ENCODE results near the gene SYNE2. TPM values are rescaled to one million over a fixed set of nuclear protein-coding genes. Genes with fewer than 3 reads are reported as not detected.

Gene SYNE2
- total and polyA plus RNA-seq, 2 of the 8 experiments (the other 6 are each of a cell fraction or from before 2014, with no cell fraction given) = 32.6 to 46.1 TPM

- Histone ChIP-seq H2AK5ac (ENCODE audit: low read depth, low read length) (no peak overlapping the region), H3K23ac (ENCODE audit: insufficient read length) (no peak overlapping the region), H3K79me2 (ENCODE audit: control insufficient read depth in 1 of 2, insufficient read depth in 2 of 2, low read length in 2 of 2) (no peaks in the 10 kb centered on the region), H3K27me3 (replicated peaks in 1 of 4; ENCODE audit: control insufficient read depth in 3 of 4, extremely low read depth in 1 of 4, insufficient read depth in 3 of 4, low read length in 3 of 4) (no peaks in the 10 kb centered on the region), H3K36me3 (ENCODE audit: control insufficient read depth in 2 of 4, insufficient read depth in 4 of 4, low read length in 3 of 4) (peaks cover 0 to 7% (median under 1%) of the 10 kb centered on the region in 4 experiments; a peak in 2 of 8 replicates), H3K9ac (replicated peaks in 1 of 4; ENCODE audit: extremely low read depth in 1 of 4, low read depth in 3 of 4, low read length in 3 of 4) (no peak overlapping the region), H4K5ac (ENCODE audit: insufficient read length, low read depth, low read length) (no peak overlapping the region), H3K56ac (replicated peaks; ENCODE audit: insufficient read length, low read depth, low read length) (no peak overlapping the region), H4K91ac (replicated peaks; ENCODE audit: insufficient read length, low read length) (no peak overlapping the region), H3K4me3 (ENCODE audit: extremely low read depth in 1 of 4, insufficient read depth in 2 of 4, low read depth in 3 of 4, low read length in 4 of 4) (no peak overlapping the region), H3K27ac (ENCODE audit: low read depth, low read length) (no peak overlapping the region), H3K14ac (ENCODE audit: insufficient read length) (no peak overlapping the region), H2BK12ac (ENCODE audit: low read depth, low read length) (no peak overlapping the region), H3K23me2 (ENCODE audit: low read depth, low read length) (no peaks in the 10 kb centered on the region), H4K8ac (ENCODE audit: extremely low read depth, insufficient read depth, low read length) (no peak overlapping the region), H3K9me3 (ENCODE audit: insufficient read depth in 2 of 2, low read depth in 1 of 2, low read length in 1 of 2) (no peaks in the 10 kb centered on the region), H3K79me1 (ENCODE audit: low read depth, low read length) (no peaks in the 10 kb centered on the region), H3K4ac (replicated peaks; ENCODE audit: insufficient read length, low read depth, low read length) (no peak overlapping the region), H2AFZ (ENCODE audit: low read length) (no peak overlapping the region), H3K18ac (ENCODE audit: extremely low read depth, low read length) (no peak overlapping the region), H3K4me1 (replicated peaks in 1 of 4; ENCODE audit: control insufficient read depth in 3 of 4, insufficient read depth in 4 of 4, low read length in 3 of 4) (peaks cover 0 to 8% (median 3%) of the 10 kb centered on the region in 4 experiments; a peak in 4 of 7 replicates), H2BK120ac (replicated peaks; ENCODE audit: low read depth, low read length) (no peak overlapping the region), H2BK5ac (ENCODE audit: low read depth, low read length) (no peak overlapping the region), H3K4me2 (ENCODE audit: insufficient read depth in 1 of 2, low read depth in 2 of 2, low read length in 2 of 2) (no peak overlapping the region), H2BK20ac (ENCODE audit: low read length) (no peak overlapping the region), H2BK15ac (ENCODE audit: low read length) (no peak overlapping the region), H4K20me1 (replicated peaks in 1 of 2; ENCODE audit: control insufficient read depth in 1 of 2, insufficient read depth in 2 of 2, low read length in 2 of 2) (no peaks in the 10 kb centered on the region)
- FAIRE-seq (no peak), DNase-seq (ENCODE audit: low read depth in 1 of 2, low spot score in 2 of 2) (no peak)
- CTCF ChIA-PET (ENCODE audit: partially characterized antibody) = no interaction called here
- no peak for TF ChIP-seq USF2 (IDR thresholded peaks at IDR 0.05; ENCODE audit: low read length)
- no peak for TF ChIP-seq JUND (IDR thresholded peaks at IDR 0.05; ENCODE audit: low read length)
- TF ChIP-seq SP4 (IDR thresholded peaks at IDR 0.05; ENCODE audit: low read length) = no peak
- TF ChIP-seq, protein P1, sequence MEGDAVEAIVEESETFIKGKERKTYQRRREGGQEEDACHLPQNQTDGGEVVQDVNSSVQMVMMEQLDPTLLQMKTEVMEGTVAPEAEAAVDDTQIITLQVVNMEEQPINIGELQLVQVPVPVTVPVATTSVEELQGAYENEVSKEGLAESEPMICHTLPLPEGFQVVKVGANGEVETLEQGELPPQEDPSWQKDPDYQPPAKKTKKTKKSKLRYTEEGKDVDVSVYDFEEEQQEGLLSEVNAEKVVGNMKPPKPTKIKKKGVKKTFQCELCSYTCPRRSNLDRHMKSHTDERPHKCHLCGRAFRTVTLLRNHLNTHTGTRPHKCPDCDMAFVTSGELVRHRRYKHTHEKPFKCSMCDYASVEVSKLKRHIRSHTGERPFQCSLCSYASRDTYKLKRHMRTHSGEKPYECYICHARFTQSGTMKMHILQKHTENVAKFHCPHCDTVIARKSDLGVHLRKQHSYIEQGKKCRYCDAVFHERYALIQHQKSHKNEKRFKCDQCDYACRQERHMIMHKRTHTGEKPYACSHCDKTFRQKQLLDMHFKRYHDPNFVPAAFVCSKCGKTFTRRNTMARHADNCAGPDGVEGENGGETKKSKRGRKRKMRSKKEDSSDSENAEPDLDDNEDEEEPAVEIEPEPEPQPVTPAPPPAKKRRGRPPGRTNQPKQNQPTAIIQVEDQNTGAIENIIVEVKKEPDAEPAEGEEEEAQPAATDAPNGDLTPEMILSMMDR (IDR thresholded peaks at IDR 0.05; ENCODE audit: control extremely low read depth in 1 of 3, insufficient read depth in 1 of 3, low read depth in 1 of 3, low read length in 3 of 3) = no peak
- no peak for TF ChIP-seq GTF2F1 (IDR thresholded peaks at IDR 0.05; ENCODE audit: borderline replicate concordance, low read depth, low read length)
- no peak for TF ChIP-seq RXRA (IDR thresholded peaks at IDR 0.05; ENCODE audit: insufficient read depth, low read depth, low read length)
- POLR2A ChIA-PET (ENCODE audit: partially characterized antibody) = no interaction called here
- 89% methylated on average over 2 of the region's 2 CpGs; no CpG with 5 or more reads in 1 of the 2 experiments for WGBS, 2 experiments (ENCODE audit: extremely low coverage in 1 of 2, insufficient coverage in 1 of 2, insufficient read length in 1 of 2, insufficient replicate concordance in 2 of 2, low coverage in 1 of 2, low lambda C conversion rate in 2 of 2, missing lambda C conversion rate in 1 of 2)
Observed at GRCh38 chr14:63962906-63963305, 110.1 kb downstream of the SYNE2 start.

Measured in H1 (cell line).